HCT116 (cell line): Measurements from ENCODE around the gene JOSD1. TPM values are rescaled to one million over a fixed set of nuclear protein-coding genes. Genes with fewer than 3 reads are reported as not detected.

Experiments
- ATAC-seq: fragments of 200-7000 bp; cut with Tn5 transposase; 2 replicates; pipeline ENCODE4 v1.9.1; 2020; ENCODE audit warnings: mild to moderate bottlenecking, moderate library complexity
- BruUV-seq: library from RNA; stranded (reverse); fragments of 400-500 nt; replicated peaks from 2 replicates; lab custom pipeline; 2021; lab: Mats Ljungman, UMichigan
- CTCF ChIA-PET: fragments of 300-600 bp; sonication (Branson Sonifier 250); formaldehyde crosslinking; loops from one replicate; lab custom pipeline; 2021; ENCODE audit warnings: antibody characterized with exemption; lab: Charles Lee
- POLR2A ChIA-PET: fragments of 300-600, 350-600 bp; sonication (Branson Sonifier 250); formaldehyde crosslinking; loops from one replicate; lab custom pipeline; 2021; ENCODE audit warnings: antibody characterized with exemption; lab: Charles Lee
- RAD21 ChIA-PET, 2 experiments: fragments of 300-600 bp; sonication (Branson Sonifier 250); formaldehyde crosslinking; loops; one replicate each; lab custom pipeline; 2023; ENCODE audit warnings: low total read pairs in 2 of 2; ENCODE audit not compliant: uncharacterized antibody in 2 of 2, unreplicated experiment in 2 of 2, low non-redundant PET in 1 of 2; lab: Charles Lee
- DNase-seq: peaks from one replicate; pipeline ENCODE4 v3.0.0-alpha.2; 2010; ENCODE audit warnings: low read depth, low spot score
- H2AFZ ChIP-seq: fragments of 200-600 bp; shearing (Covaris generic), sonication (generic); 2 replicates; pipeline ENCODE4 v1.6.1; 2017; ENCODE audit warnings: low read depth, mixed run types, mixed read lengths, antibody characterized with exemption, low read length; ENCODE audit not compliant: poor library complexity, severe bottlenecking
- H3K27ac ChIP-seq: 2 replicates; pipeline ENCODE4 v1.5.1; 2012; ENCODE audit warnings: low read depth, low read length
- H3K27me3 ChIP-seq: fragments of 200-600 bp; sonication (generic); 2 replicates; pipeline ENCODE4 v1.6.1; 2016; ENCODE audit warnings: mixed run types, low read length, mixed read lengths; ENCODE audit not compliant: insufficient read depth
- H3K36me3 ChIP-seq, 2 experiments: fragments of 200-500 bp in 1 of 2; fragments of 200-600 bp in 1 of 2; sonication (Bioruptor generic) in 1 of 2; sonication (generic) in 1 of 2; 2 replicates each; pipeline versions ENCODE4 v1.5.1 to v1.6.1; 2014 to 2016; ENCODE audit warnings: low read length in 2 of 2, inconsistent platforms in 1 of 2, mixed read lengths in 1 of 2, mixed run types in 1 of 2; ENCODE audit not compliant: insufficient read depth in 2 of 2, control insufficient read depth in 1 of 2
- H3K4me1 ChIP-seq, 2 experiments: fragments of 200-600 bp in 1 of 2; sonication (generic) in 1 of 2; 2 replicates each; pipeline versions ENCODE4 v1.5.1 to v1.6.1; 2012 to 2017; ENCODE audit warnings: low read length in 2 of 2, inconsistent platforms in 1 of 2, mild to moderate bottlenecking in 1 of 2, mixed read lengths in 1 of 2, mixed run types in 1 of 2, moderate library complexity in 1 of 2; ENCODE audit not compliant: insufficient read depth in 2 of 2, control insufficient read depth in 1 of 2
- H3K4me2 ChIP-seq: fragments of 200-600 bp; sonication (generic); 2 replicates; pipeline ENCODE4 v1.6.1; 2017; ENCODE audit warnings: mixed run types, low read length, mixed read lengths
- H3K4me3 ChIP-seq, 2 experiments: fragments of 200-600 bp in 1 of 2; sonication (generic) in 1 of 2; replicated peaks in 1 of 2; 2 replicates each; pipeline ENCODE4 v1.5.1; 2011 to 2016; ENCODE audit warnings: low read length in 2 of 2, control low read depth in 1 of 2, low read depth in 1 of 2, mild to moderate bottlenecking in 1 of 2, mixed read lengths in 1 of 2, mixed run types in 1 of 2
- H3K79me2 ChIP-seq: fragments of 200-600 bp; sonication (generic); 2 replicates; pipeline ENCODE4 v1.6.1; 2017; ENCODE audit warnings: mild to moderate bottlenecking, mixed run types, low read length, moderate library complexity, mixed read lengths; ENCODE audit not compliant: insufficient read depth
- H3K9ac ChIP-seq: fragments of 200-600 bp; sonication (generic); 2 replicates; pipeline ENCODE4 v1.6.1; 2016; ENCODE audit warnings: low read length, mixed read lengths
- H3K9me2 ChIP-seq: fragments of 200-600 bp; sonication (generic), shearing (Covaris generic); 2 replicates; pipeline ENCODE4 v1.6.1; 2017; ENCODE audit warnings: mixed run types, mild to moderate bottlenecking, moderate library complexity; ENCODE audit not compliant: insufficient read depth
- H3K9me3 ChIP-seq, 2 experiments: fragments of 200-500 bp in 1 of 2; fragments of 200-600 bp in 1 of 2; sonication (Bioruptor generic) in 1 of 2; sonication (generic) in 1 of 2; 2 replicates each; pipeline ENCODE4 v1.6.1; 2014 to 2017; ENCODE audit warnings: low read length in 2 of 2, mixed read lengths in 2 of 2, inconsistent platforms in 1 of 2, low read depth in 1 of 2, mild to moderate bottlenecking in 1 of 2, mixed run types in 1 of 2, moderate library complexity in 1 of 2; ENCODE audit not compliant: control insufficient read depth in 1 of 2, insufficient read depth in 1 of 2
- H4K20me1 ChIP-seq: fragments of 200-600 bp; sonication (generic), shearing (Covaris generic); 2 replicates; pipeline ENCODE4 v1.6.1; 2017; ENCODE audit warnings: mixed run types, mild to moderate bottlenecking, moderate library complexity; ENCODE audit not compliant: insufficient read depth
- CBX3 ChIP-seq: IDR thresholded peaks from 2 replicates; pipeline ENCODE4 v1.6.1; 2012; ENCODE audit warnings: low read depth
- EGR1 ChIP-seq: IDR thresholded peaks from 2 replicates; pipeline ENCODE4 v1.6.1; 2012; ENCODE audit warnings: low read depth
- EZH2phosphoT487 ChIP-seq: fragments of 200-600 bp; IDR thresholded peaks from 2 replicates; pipeline ENCODE4 v1.6.1; 2018; ENCODE audit warnings: antibody characterized with exemption, borderline replicate concordance
- FOSL1 ChIP-seq: IDR thresholded peaks from 2 replicates; pipeline ENCODE4 v1.6.1; 2012; ENCODE audit warnings: low read depth
- JUND ChIP-seq: IDR thresholded peaks from 2 replicates; pipeline ENCODE4 v1.6.1; 2012
- SIN3A ChIP-seq: IDR thresholded peaks from 2 replicates; pipeline ENCODE4 v1.6.1; 2012; ENCODE audit warnings: low read depth
- SP1 ChIP-seq: IDR thresholded peaks from 2 replicates; pipeline ENCODE4 v1.6.1; 2012; ENCODE audit warnings: low read depth
- intact Hi-C: fragments of 100-400 bp; cut with micrococcal nuclease; formaldehyde crosslinking; loops from 2 replicates; pipeline ENCODE4 v1.10.0; 2022
- total RNA-seq: library from RNA; stranded (reverse); gene quantifications from one replicate; pipeline ENCODE4 v1.2.1, GENCODE V29; 2021; ENCODE audit not compliant: unreplicated experiment
- TF ChIP-seq, protein P1 (sequence below): IDR thresholded peaks from 2 replicates; pipeline ENCODE4 v1.6.1; 2012
- TF ChIP-seq, protein P2 (sequence below), 3 experiments: fragments of 200-600 bp in 1 of 3; sonication (generic) in 1 of 3; IDR thresholded peaks in 2 of 3; conservative IDR thresholded peaks in 1 of 3; 2 replicates each; pipeline ENCODE4 v1.5.1; 2012 to 2017; ENCODE audit warnings: low read depth in 2 of 3, low read length in 2 of 3, antibody characterized with exemption in 1 of 3, borderline replicate concordance in 1 of 3, control low read depth in 1 of 3, mild to moderate bottlenecking in 1 of 3, mixed read lengths in 1 of 3, mixed run types in 1 of 3, moderate library complexity in 1 of 3; ENCODE audit not compliant: insufficient read depth in 1 of 3
- TF ChIP-seq, protein P3 (sequence below): IDR thresholded peaks from 2 replicates; pipeline ENCODE4 v1.6.1; 2011; ENCODE audit warnings: mild to moderate bottlenecking, low read length, moderate library complexity; ENCODE audit not compliant: insufficient replicate concordance; ENCODE audit errors: extremely low read depth
- TF ChIP-seq, protein P4 (sequence below): IDR thresholded peaks from 2 replicates; pipeline ENCODE4 v1.6.1; 2012; ENCODE audit warnings: low read depth

JOSD1 gene
- total RNA-seq, 1 experiment from 2014 or later: 67.3 TPM

DNA sequence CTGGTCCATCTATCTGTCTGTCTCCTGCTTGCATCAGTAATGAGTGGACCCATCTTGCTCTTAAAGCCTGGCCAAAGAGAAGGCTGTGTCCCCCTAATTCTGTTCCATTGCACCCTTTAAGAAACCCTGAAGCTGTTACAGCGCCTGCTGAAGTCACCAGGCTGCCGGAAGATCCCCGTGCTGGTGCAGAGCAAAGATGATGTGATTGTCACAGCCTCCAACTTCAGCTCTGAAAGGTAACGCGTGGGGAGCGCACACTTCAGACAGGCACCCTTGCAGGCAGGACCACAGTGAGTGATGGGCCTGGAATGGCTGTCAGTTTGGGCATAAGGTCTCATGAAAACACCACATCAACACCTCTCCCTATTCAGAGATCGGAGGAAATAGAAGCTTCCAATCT, 23.4 kb upstream of the JOSD1 start:
- CTCF ChIA-PET: interaction anchor here (1.1 to 2.0 kb wide), 9 partner anchors 9 to 672 kb away, joined by 3 to 19 read pairs (median 4); partner anchors contain the start of gene GTPBP1
- Histone ChIP-seq H3K9ac (no peak overlapping the region), H3K4me1 (peaks cover 0 to under 1% of the 10 kb centered on the region in 2 experiments; a peak in 1 of 4 replicates), H3K36me3 (peaks cover 44 to 53% of the 10 kb centered on the region in 2 experiments; a peak in 3 of 4 replicates), H3K27me3 (no peaks in the 10 kb centered on the region), H3K79me2 (peaks cover 5% of the 10 kb centered on the region), H2AFZ (no peak overlapping the region), H3K9me3 (no peaks in the 10 kb centered on the region), H3K27ac (no peak overlapping the region), H3K9me2 (no peaks in the 10 kb centered on the region), H3K4me3 (no peak overlapping the region), H3K4me2 (no peak overlapping the region), H4K20me1 (no peaks in the 10 kb centered on the region)
- intact Hi-C loops: no loop called here
- RAD21 ChIA-PET: no interaction called here
- no peak for ATAC-seq
- TF ChIP-seq EZH2phosphoT487: no peak
- TF ChIP-seq EGR1: no peak
- TF ChIP-seq, protein P1, sequence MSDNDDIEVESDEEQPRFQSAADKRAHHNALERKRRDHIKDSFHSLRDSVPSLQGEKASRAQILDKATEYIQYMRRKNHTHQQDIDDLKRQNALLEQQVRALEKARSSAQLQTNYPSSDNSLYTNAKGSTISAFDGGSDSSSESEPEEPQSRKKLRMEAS: no peak
- POLR2A ChIA-PET: no interaction called here
- no peak for DNase-seq
- no TSS peak for BruUV-seq

DNA sequence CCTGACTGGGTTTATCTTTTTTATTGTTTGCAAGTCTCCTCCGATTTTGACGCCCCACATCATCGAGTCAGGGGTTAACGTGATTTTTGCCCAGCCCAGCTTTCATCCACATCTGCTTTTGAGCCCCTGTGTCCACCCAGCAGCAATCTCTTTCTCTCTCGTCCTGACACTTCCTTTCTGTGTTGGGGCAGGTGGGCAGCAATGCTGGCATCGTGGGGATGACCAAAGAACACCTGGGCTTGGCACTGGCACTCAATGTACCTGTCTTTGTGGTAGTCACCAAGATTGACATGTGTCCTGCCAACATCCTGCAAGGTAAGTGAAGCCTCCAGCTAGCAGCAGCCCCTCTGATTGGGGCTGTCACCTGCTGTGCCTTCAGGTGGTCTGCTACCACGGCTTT, 20.8 kb upstream of the JOSD1 start:
- POLR2A ChIA-PET: no interaction called here
- H3K36me3 ChIP-seq: peaks cover 29 to 31% of the 10 kb centered on the region in 2 experiments; a peak in 3 of 4 replicates
- no peaks in the 10 kb centered on the region for H3K27me3 ChIP-seq
- CTCF ChIA-PET: interaction anchor here (1.0 to 2.5 kb wide), 2 partner anchors 11 to 13 kb away, joined by 3 to 9 read pairs; no protein-coding TSS in a partner anchor
- no peak overlapping the region for H3K27ac ChIP-seq
- ATAC-seq (no peak), DNase-seq (no peak)
- H3K4me1 ChIP-seq: peaks cover 12 to 21% of the 10 kb centered on the region in 2 experiments
- RAD21 ChIA-PET: no interaction called here
- no peak overlapping the region for H3K9ac ChIP-seq
- H3K4me2 ChIP-seq: no peak overlapping the region
- H4K20me1 ChIP-seq: no peaks in the 10 kb centered on the region
- H2AFZ ChIP-seq: no peak overlapping the region
- BruUV-seq: no TSS peak
- intact Hi-C loops: no loop called here
- no peaks in the 10 kb centered on the region for H3K9me2 ChIP-seq
- H3K9me3 ChIP-seq: no peaks in the 10 kb centered on the region
- H3K79me2 ChIP-seq: peaks cover 12% of the 10 kb centered on the region
- no peak overlapping the region for H3K4me3 ChIP-seq
- TF ChIP-seq EGR1: no peak
- TF ChIP-seq JUND: no peak
- TF ChIP-seq CBX3: no peak
- no peak for TF ChIP-seq EZH2phosphoT487
- TF ChIP-seq, protein P2, sequence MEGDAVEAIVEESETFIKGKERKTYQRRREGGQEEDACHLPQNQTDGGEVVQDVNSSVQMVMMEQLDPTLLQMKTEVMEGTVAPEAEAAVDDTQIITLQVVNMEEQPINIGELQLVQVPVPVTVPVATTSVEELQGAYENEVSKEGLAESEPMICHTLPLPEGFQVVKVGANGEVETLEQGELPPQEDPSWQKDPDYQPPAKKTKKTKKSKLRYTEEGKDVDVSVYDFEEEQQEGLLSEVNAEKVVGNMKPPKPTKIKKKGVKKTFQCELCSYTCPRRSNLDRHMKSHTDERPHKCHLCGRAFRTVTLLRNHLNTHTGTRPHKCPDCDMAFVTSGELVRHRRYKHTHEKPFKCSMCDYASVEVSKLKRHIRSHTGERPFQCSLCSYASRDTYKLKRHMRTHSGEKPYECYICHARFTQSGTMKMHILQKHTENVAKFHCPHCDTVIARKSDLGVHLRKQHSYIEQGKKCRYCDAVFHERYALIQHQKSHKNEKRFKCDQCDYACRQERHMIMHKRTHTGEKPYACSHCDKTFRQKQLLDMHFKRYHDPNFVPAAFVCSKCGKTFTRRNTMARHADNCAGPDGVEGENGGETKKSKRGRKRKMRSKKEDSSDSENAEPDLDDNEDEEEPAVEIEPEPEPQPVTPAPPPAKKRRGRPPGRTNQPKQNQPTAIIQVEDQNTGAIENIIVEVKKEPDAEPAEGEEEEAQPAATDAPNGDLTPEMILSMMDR (IDR thresholded peaks at IDR 0.05 in 2 of 3, conservative IDR thresholded peaks at IDR 0.05 in 1 of 3; ENCODE audit: borderline replicate concordance in 1 of 3, insufficient read depth in 1 of 3, low read depth in 2 of 3, low read length in 2 of 3): no peak
- TF ChIP-seq, protein P3, sequence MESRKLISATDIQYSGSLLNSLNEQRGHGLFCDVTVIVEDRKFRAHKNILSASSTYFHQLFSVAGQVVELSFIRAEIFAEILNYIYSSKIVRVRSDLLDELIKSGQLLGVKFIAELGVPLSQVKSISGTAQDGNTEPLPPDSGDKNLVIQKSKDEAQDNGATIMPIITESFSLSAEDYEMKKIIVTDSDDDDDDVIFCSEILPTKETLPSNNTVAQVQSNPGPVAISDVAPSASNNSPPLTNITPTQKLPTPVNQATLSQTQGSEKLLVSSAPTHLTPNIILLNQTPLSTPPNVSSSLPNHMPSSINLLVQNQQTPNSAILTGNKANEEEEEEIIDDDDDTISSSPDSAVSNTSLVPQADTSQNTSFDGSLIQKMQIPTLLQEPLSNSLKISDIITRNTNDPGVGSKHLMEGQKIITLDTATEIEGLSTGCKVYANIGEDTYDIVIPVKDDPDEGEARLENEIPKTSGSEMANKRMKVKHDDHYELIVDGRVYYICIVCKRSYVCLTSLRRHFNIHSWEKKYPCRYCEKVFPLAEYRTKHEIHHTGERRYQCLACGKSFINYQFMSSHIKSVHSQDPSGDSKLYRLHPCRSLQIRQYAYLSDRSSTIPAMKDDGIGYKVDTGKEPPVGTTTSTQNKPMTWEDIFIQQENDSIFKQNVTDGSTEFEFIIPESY: no peak
- TF ChIP-seq, protein P4, sequence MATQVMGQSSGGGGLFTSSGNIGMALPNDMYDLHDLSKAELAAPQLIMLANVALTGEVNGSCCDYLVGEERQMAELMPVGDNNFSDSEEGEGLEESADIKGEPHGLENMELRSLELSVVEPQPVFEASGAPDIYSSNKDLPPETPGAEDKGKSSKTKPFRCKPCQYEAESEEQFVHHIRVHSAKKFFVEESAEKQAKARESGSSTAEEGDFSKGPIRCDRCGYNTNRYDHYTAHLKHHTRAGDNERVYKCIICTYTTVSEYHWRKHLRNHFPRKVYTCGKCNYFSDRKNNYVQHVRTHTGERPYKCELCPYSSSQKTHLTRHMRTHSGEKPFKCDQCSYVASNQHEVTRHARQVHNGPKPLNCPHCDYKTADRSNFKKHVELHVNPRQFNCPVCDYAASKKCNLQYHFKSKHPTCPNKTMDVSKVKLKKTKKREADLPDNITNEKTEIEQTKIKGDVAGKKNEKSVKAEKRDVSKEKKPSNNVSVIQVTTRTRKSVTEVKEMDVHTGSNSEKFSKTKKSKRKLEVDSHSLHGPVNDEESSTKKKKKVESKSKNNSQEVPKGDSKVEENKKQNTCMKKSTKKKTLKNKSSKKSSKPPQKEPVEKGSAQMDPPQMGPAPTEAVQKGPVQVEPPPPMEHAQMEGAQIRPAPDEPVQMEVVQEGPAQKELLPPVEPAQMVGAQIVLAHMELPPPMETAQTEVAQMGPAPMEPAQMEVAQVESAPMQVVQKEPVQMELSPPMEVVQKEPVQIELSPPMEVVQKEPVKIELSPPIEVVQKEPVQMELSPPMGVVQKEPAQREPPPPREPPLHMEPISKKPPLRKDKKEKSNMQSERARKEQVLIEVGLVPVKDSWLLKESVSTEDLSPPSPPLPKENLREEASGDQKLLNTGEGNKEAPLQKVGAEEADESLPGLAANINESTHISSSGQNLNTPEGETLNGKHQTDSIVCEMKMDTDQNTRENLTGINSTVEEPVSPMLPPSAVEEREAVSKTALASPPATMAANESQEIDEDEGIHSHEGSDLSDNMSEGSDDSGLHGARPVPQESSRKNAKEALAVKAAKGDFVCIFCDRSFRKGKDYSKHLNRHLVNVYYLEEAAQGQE: no peak
- no peak for TF ChIP-seq FOSL1
- TF ChIP-seq, protein P1: no peak
- no peak for TF ChIP-seq SIN3A
- TF ChIP-seq SP1: no peak
